IMR-90 (cell line): ENCODE results near the gene DCTD. TPM values are rescaled to one million over a fixed set of nuclear protein-coding genes. Genes with fewer than 3 reads are reported as not detected.

ENCODE experiments used
- ATAC-seq: fragments of 200-7000 bp; cut with Tn5 transposase; 2 replicates; pipeline ENCODE4 v1.9.1; 2020; ENCODE audit warnings: low read depth, mild to moderate bottlenecking, moderate library complexity
- BruUV-seq: library from RNA; stranded (reverse); fragments of 400-500 nt; replicated peaks from 2 replicates; lab custom pipeline; 2021; lab: Mats Ljungman, UMichigan
- CTCF ChIA-PET: fragments of 300-600 bp; formaldehyde crosslinking; extraction: SDS; loops from one replicate; lab custom pipeline; 2021; ENCODE audit warnings: antibody characterized with exemption; lab: Yijun Ruan, JAX
- POLR2A ChIA-PET: fragments of 300-600 bp; sonication (Branson Sonifier 250); formaldehyde crosslinking; loops from one replicate; lab custom pipeline; 2022; ENCODE audit warnings: antibody characterized with exemption; ENCODE audit not compliant: unreplicated experiment; lab: Charles Lee
- DNase-seq: peaks from one replicate; pipeline ENCODE4 v3.0.0; 2013
- H2AFZ ChIP-seq: replicated peaks from 2 replicates; pipeline ENCODE3; 2013; ENCODE audit warnings: low read length, mild to moderate bottlenecking; ENCODE audit not compliant: poor library complexity
- H2AK5ac ChIP-seq: 2 replicates; pipeline ENCODE4 v1.6.1; 2013; ENCODE audit warnings: low read depth, low read length, inconsistent platforms
- H2AK9ac ChIP-seq: replicated peaks from 2 replicates; pipeline ENCODE3; 2013; ENCODE audit warnings: mild to moderate bottlenecking, low read depth, low read length, moderate library complexity; ENCODE audit not compliant: poor library complexity
- H2BK120ac ChIP-seq: 2 replicates; pipeline ENCODE4 v1.6.1; 2013; ENCODE audit warnings: low read depth, low read length, inconsistent platforms
- H2BK15ac ChIP-seq: 3 replicates; pipeline ENCODE4 v1.6.1; 2013; ENCODE audit warnings: low read depth, low read length, inconsistent platforms
- H2BK20ac ChIP-seq: 2 replicates; pipeline ENCODE4 v1.6.1; 2013; ENCODE audit warnings: low read depth, mild to moderate bottlenecking, inconsistent platforms, low read length, moderate library complexity
- H2BK5ac ChIP-seq: 2 replicates; pipeline ENCODE4 v1.6.1; 2013; ENCODE audit warnings: mild to moderate bottlenecking, low read depth, low read length, inconsistent platforms; ENCODE audit not compliant: poor library complexity, severe bottlenecking
- H3K14ac ChIP-seq: replicated peaks from 2 replicates; pipeline ENCODE4 v1.6.1; 2013; ENCODE audit warnings: low read depth, low read length, inconsistent platforms
- H3K18ac ChIP-seq: 2 replicates; pipeline ENCODE4 v1.6.1; 2013; ENCODE audit warnings: low read depth, low read length, control low read depth
- H3K23ac ChIP-seq: 2 replicates; pipeline ENCODE4 v1.6.1; 2013; ENCODE audit warnings: low read depth, low read length, inconsistent platforms
- H3K27ac ChIP-seq: 2 replicates; pipeline ENCODE4 v1.5.1; 2013; ENCODE audit warnings: mild to moderate bottlenecking, control low read depth, low read length; ENCODE audit not compliant: insufficient read depth
- H3K27me3 ChIP-seq: 2 replicates; pipeline ENCODE4 v1.6.1; 2013; ENCODE audit warnings: low read length; ENCODE audit not compliant: control insufficient read depth, insufficient read depth
- H3K36me3 ChIP-seq: 2 replicates; pipeline ENCODE4 v1.6.1; 2013; ENCODE audit warnings: low read length, mixed read lengths; ENCODE audit not compliant: control insufficient read depth, insufficient read depth
- H3K4ac ChIP-seq: 2 replicates; pipeline ENCODE4 v1.6.1; 2013; ENCODE audit warnings: low read depth, low read length, inconsistent platforms
- H3K4me1 ChIP-seq: 2 replicates; pipeline ENCODE4 v1.6.1; 2013; ENCODE audit warnings: low read length, mixed read lengths; ENCODE audit not compliant: control insufficient read depth, insufficient read depth
- H3K4me2 ChIP-seq: 2 replicates; pipeline ENCODE4 v1.6.1; 2013; ENCODE audit warnings: low read depth, mild to moderate bottlenecking, control low read depth, low read length, moderate library complexity
- H3K4me3 ChIP-seq: 2 replicates; pipeline ENCODE4 v1.5.1; 2013; ENCODE audit warnings: low read depth, mild to moderate bottlenecking, control low read depth, low read length, moderate library complexity; ENCODE audit not compliant: insufficient read depth
- H3K56ac ChIP-seq: 2 replicates; pipeline ENCODE4 v1.6.1; 2013; ENCODE audit warnings: low read length, inconsistent platforms; ENCODE audit not compliant: insufficient read depth; ENCODE audit errors: extremely low read depth
- H3K79me1 ChIP-seq, 2 experiments: 2 replicates each; pipeline ENCODE4 v1.6.1; 2013; ENCODE audit warnings: low read length in 2 of 2, inconsistent platforms in 1 of 2, low read depth in 1 of 2
- H3K9ac ChIP-seq: 2 replicates; pipeline ENCODE4 v1.6.1; 2013; ENCODE audit warnings: low read depth, low read length, control low read depth
- H3K9me1 ChIP-seq: 2 replicates; pipeline ENCODE4 v1.6.1; 2013; ENCODE audit warnings: low read length, inconsistent platforms; ENCODE audit not compliant: insufficient read depth
- H3K9me3 ChIP-seq: 2 replicates; pipeline ENCODE4 v1.6.1; 2013; ENCODE audit warnings: low read length; ENCODE audit not compliant: control insufficient read depth, insufficient read depth
- H4K20me1 ChIP-seq: 2 replicates; pipeline ENCODE4 v1.6.1; 2013; ENCODE audit warnings: low read length, inconsistent platforms; ENCODE audit not compliant: insufficient read depth
- H4K5ac ChIP-seq: 2 replicates; pipeline ENCODE4 v1.6.1; 2013; ENCODE audit warnings: mild to moderate bottlenecking, low read depth, low read length, control low read depth
- H4K8ac ChIP-seq, 2 experiments: 2 replicates each; pipeline ENCODE4 v1.6.1; 2013; ENCODE audit warnings: low read depth in 2 of 2, low read length in 2 of 2, control low read depth in 1 of 2, inconsistent platforms in 1 of 2
- H4K91ac ChIP-seq: 2 replicates; pipeline ENCODE4 v1.6.1; 2013; ENCODE audit warnings: low read depth, low read length, inconsistent platforms; ENCODE audit not compliant: insufficient read depth
- MAZ ChIP-seq: IDR thresholded peaks from 2 replicates; pipeline ENCODE4 v1.6.1; 2012; ENCODE audit warnings: low read depth, mild to moderate bottlenecking, low read length, improper control_type of control experiment, moderate library complexity, borderline replicate concordance
- WGBS, 2 experiments: methylation state at CpG; one replicate each; pipeline versions ENCODE4 v1.1.5 to v1.1.7; 2013; ENCODE audit warnings: missing lambda C conversion rate in 2 of 2; ENCODE audit not compliant: insufficient read length in 1 of 2; ENCODE audit errors: extremely low coverage in 2 of 2; 5-methylcytosine and 5-hydroxymethylcytosine counted together
- dilution Hi-C: fragments of 300-500 bp; cut with HindIII; formaldehyde crosslinking; loops from one replicate; pipeline ENCODE4 v1.14.3; 2018; ENCODE audit warnings: low sequenced_read_pairs; ENCODE audit not compliant: unreplicated experiment
- in situ Hi-C: fragments of 300-500 bp; cut with MboI; formaldehyde crosslinking; loops from 3 replicates; pipeline ENCODE4 v1.14.3; 2019; ENCODE audit warnings: low sequenced_read_pairs, inconsistent platforms, mixed read lengths
- intact Hi-C: fragments of 100-400 bp; cut with micrococcal nuclease; formaldehyde crosslinking; loops from 2 replicates; pipeline ENCODE4 v1.10.0; 2022
- polyA plus RNA-seq, 3 experiments: library from polyadenylated mRNA; depleted of rRNA; stranded (reverse); fragments of >200 nt; gene quantifications; 2 replicates each; pipeline ENCODE4 v1.2.3, GENCODE V29; 2012; ENCODE audit warnings: low replicate concordance in 1 of 3
- total RNA-seq: library from RNA; depleted of rRNA; stranded (reverse); fragments of >200 nt; gene quantifications from 2 replicates; pipeline ENCODE4 v1.2.3, GENCODE V29; 2012

DCTD gene
- total and polyA plus RNA-seq, 2 of the 4 experiments (the other 2 are of a cell fraction), result 90.3 to 127 TPM

GRCh38 chr4:182905038-182905437, 12.1 kb downstream of the DCTD start:
- Histone ChIP-seq H2BK120ac (no peak overlapping the region), H4K8ac (no peak overlapping the region), H3K9ac (no peak overlapping the region), H3K79me1 (peaks cover 16 to 65% of the 10 kb centered on the region in 2 experiments), H4K91ac (no peak overlapping the region), H3K4me2 (no peak overlapping the region), H2BK20ac (no peak overlapping the region), H3K4me1 (peaks cover 10% of the 10 kb centered on the region), H2AFZ (no peak overlapping the region), H3K18ac (no peak overlapping the region), H2AK9ac (no peak overlapping the region), H2AK5ac (no peak overlapping the region), H3K23ac (no peak overlapping the region), H4K5ac (no peak overlapping the region), H3K27ac (no peak overlapping the region), H3K36me3 (peaks cover 34% of the 10 kb centered on the region), H3K9me1 (peaks cover 23% of the 10 kb centered on the region), H2BK5ac (no peak overlapping the region), H3K56ac (no peak overlapping the region), H4K20me1 (peaks cover 12% of the 10 kb centered on the region; the same call in 1 of the 2 replicates), H3K14ac (no peak overlapping the region), H3K4ac (no peak overlapping the region), H3K9me3 (no peaks in the 10 kb centered on the region), H3K4me3 (no peak overlapping the region), H2BK15ac (no peak overlapping the region), H3K27me3 (no peaks in the 10 kb centered on the region)
- DNase-seq (no peak), ATAC-seq (no peak)
- ChIA-PET CTCF (no interaction called here), POLR2A (no interaction called here)
- in situ Hi-C loops (no loop called here), dilution Hi-C loops (loop anchor here (25.0 kb wide), 1 partner anchor 357 kb away; no protein-coding TSS in a partner anchor), intact Hi-C loops (no loop called here)
- WGBS, 2 experiments, result 83% methylated on average over 1 of the region's 10 CpGs; no CpG with 5 or more reads in 1 of the 2 experiments
- no TSS peak for BruUV-seq
- no peak for TF ChIP-seq MAZ
